ENCODE measurements around the gene TOGARAM2. TPM values are rescaled to one million over a fixed set of nuclear protein-coding genes. Genes with fewer than 3 reads are reported as not detected.
A peak's percentile ranks its signal among the peaks of the same experiment; 100 is the strongest.

The TOGARAM2 gene
- total RNA-seq, 1 experiment from 2014 or later = 0.61 TPM

- no peaks in the 10 kb centered on the region for H3K36me3 ChIP-seq (ENCODE audit: control insufficient read depth, insufficient read depth, low read length)
- TF ChIP-seq CTCF (IDR thresholded peaks at IDR 0.05; ENCODE audit: insufficient read depth in 1 of 2, low read depth in 1 of 2, low read length in 1 of 2, severe bottlenecking in 1 of 2, unreplicated experiment in 1 of 2) = no peak
- no peak overlapping the region for H3K4me3 ChIP-seq (ENCODE audit: low read depth, low read length)
- no TSS peak for BruUV-seq (replicated peaks)
- no peaks in the 10 kb centered on the region for H3K36me3 Mint-ChIP-seq (ENCODE audit: insufficient read depth, unreplicated experiment)
- intact Hi-C loops (cut with micrococcal nuclease; ENCODE audit: unreplicated experiment) = loop anchor here (1.0 kb wide), 2 partner anchors 96 to 143 kb away; no protein-coding TSS in a partner anchor
- H3K27me3 Mint-ChIP-seq (ENCODE audit: insufficient read depth, unreplicated experiment) = no peaks in the 10 kb centered on the region
- CTCF ChIA-PET = no interaction called here
- peaks cover 35% of the 10 kb centered on the region for H3K4me1 Mint-ChIP-seq (ENCODE audit: low read depth, unreplicated experiment)
- H3K27me3 ChIP-seq (replicated peaks; ENCODE audit: control insufficient read depth, insufficient read depth, low read length) = no peaks in the 10 kb centered on the region
- H3K9me3 Mint-ChIP-seq (ENCODE audit: unreplicated experiment) = no peaks in the 10 kb centered on the region
- no peaks in the 10 kb centered on the region for H3K9me3 ChIP-seq
- H3K4me3 Mint-ChIP-seq (ENCODE audit: unreplicated experiment) = no peak overlapping the region
- POLR2A ChIA-PET = no interaction called here
- peaks cover 11% of the 10 kb centered on the region for H3K4me1 ChIP-seq
- no peak for DNase-seq
- H3K27ac Mint-ChIP-seq (ENCODE audit: unreplicated experiment) = no peak overlapping the region
These were observed 73.3 kb downstream of the TOGARAM2 start for GRCh38 chr2:29054430-29054829.

- H3K4me3 ChIP-seq (ENCODE audit: low read depth, low read length) = no peak overlapping the region
- H3K27me3 ChIP-seq (replicated peaks; ENCODE audit: control insufficient read depth, insufficient read depth, low read length) = no peaks in the 10 kb centered on the region
- intact Hi-C loops (cut with micrococcal nuclease; ENCODE audit: unreplicated experiment) = no loop called here
- peak in 1 of 2 experiments; percentile 34 for DNase-seq
- no TSS peak for BruUV-seq (replicated peaks)
- H3K4me1 ChIP-seq = peaks cover 11% of the 10 kb centered on the region
- POLR2A ChIA-PET = no interaction called here
- Mint-ChIP-seq H3K9me3 (ENCODE audit: unreplicated experiment) (no peaks in the 10 kb centered on the region), H3K4me3 (ENCODE audit: unreplicated experiment) (no peak overlapping the region), H3K27ac (ENCODE audit: unreplicated experiment) (peak overlapping the region; percentile 74), H3K27me3 (ENCODE audit: insufficient read depth, unreplicated experiment) (no peaks in the 10 kb centered on the region), H3K4me1 (ENCODE audit: low read depth, unreplicated experiment) (peaks cover 35% of the 10 kb centered on the region), H3K36me3 (ENCODE audit: insufficient read depth, unreplicated experiment) (no peaks in the 10 kb centered on the region)
- CTCF ChIA-PET = interaction anchor here (1.2 kb wide), 1 partner anchor 9 kb away, joined by 5 read pairs; no protein-coding TSS in a partner anchor
- TF ChIP-seq CTCF (IDR thresholded peaks at IDR 0.05; ENCODE audit: insufficient read depth in 1 of 2, low read depth in 1 of 2, low read length in 1 of 2, severe bottlenecking in 1 of 2, unreplicated experiment in 1 of 2) = no peak
- H3K36me3 ChIP-seq (ENCODE audit: control insufficient read depth, insufficient read depth, low read length) = no peaks in the 10 kb centered on the region
- no peaks in the 10 kb centered on the region for H3K9me3 ChIP-seq
These were observed 74.5 kb downstream of the TOGARAM2 start for GRCh38 chr2:29055601-29056000.

- H3K4me3 Mint-ChIP-seq (ENCODE audit: unreplicated experiment) = no peak overlapping the region
- DNase-seq = no peak
- no TSS peak for BruUV-seq (replicated peaks)
- CTCF ChIA-PET = interaction anchor here (1.2 kb wide), 1 partner anchor 8 kb away, joined by 5 read pairs; no protein-coding TSS in a partner anchor
- H3K4me1 ChIP-seq = peaks cover 11% of the 10 kb centered on the region
- H3K27me3 Mint-ChIP-seq (ENCODE audit: insufficient read depth, unreplicated experiment) = no peaks in the 10 kb centered on the region
- H3K4me1 Mint-ChIP-seq (ENCODE audit: low read depth, unreplicated experiment) = peaks cover 35% of the 10 kb centered on the region
- TF ChIP-seq CTCF (IDR thresholded peaks at IDR 0.05; ENCODE audit: insufficient read depth in 1 of 2, low read depth in 1 of 2, low read length in 1 of 2, severe bottlenecking in 1 of 2, unreplicated experiment in 1 of 2) = no peak
- H3K36me3 ChIP-seq (ENCODE audit: control insufficient read depth, insufficient read depth, low read length) = no peaks in the 10 kb centered on the region
- H3K4me3 ChIP-seq (ENCODE audit: low read depth, low read length) = no peak overlapping the region
- no peaks in the 10 kb centered on the region for H3K9me3 Mint-ChIP-seq (ENCODE audit: unreplicated experiment)
- POLR2A ChIA-PET = no interaction called here
- intact Hi-C loops (cut with micrococcal nuclease; ENCODE audit: unreplicated experiment) = no loop called here
- H3K9me3 ChIP-seq = no peaks in the 10 kb centered on the region
- H3K36me3 Mint-ChIP-seq (ENCODE audit: insufficient read depth, unreplicated experiment) = no peaks in the 10 kb centered on the region
- no peaks in the 10 kb centered on the region for H3K27me3 ChIP-seq (replicated peaks; ENCODE audit: control insufficient read depth, insufficient read depth, low read length)
- no peak overlapping the region for H3K27ac Mint-ChIP-seq (ENCODE audit: unreplicated experiment)
These were observed 75.4 kb downstream of the TOGARAM2 start for GRCh38 chr2:29056452-29056851.
